Activated CD8-positive, alpha-beta memory T cell treated with anti-CD3 and anti-CD28 coated beads for 36 hours (primary cell): ENCODE results near the gene ANKHD1. TPM values are rescaled to one million over a fixed set of nuclear protein-coding genes. Genes with fewer than 3 reads are reported as not detected.

Source experiments
- CTCF ChIA-PET: fragments of 350-600 bp; sonication (Branson Sonifier 250); formaldehyde crosslinking; loops from one replicate; lab custom pipeline; 2021; ENCODE audit warnings: antibody characterized with exemption; lab: Charles Lee
- POLR2A ChIA-PET: fragments of 350-600 bp; sonication (Branson Sonifier 250); formaldehyde crosslinking; loops from one replicate; lab custom pipeline; 2021; ENCODE audit warnings: antibody characterized with exemption; lab: Charles Lee
- total RNA-seq, 2 experiments: library from RNA; stranded (reverse); gene quantifications; one replicate each; pipeline ENCODE4 v1.2.3, GENCODE V29; 2021

Gene ANKHD1, protein sequence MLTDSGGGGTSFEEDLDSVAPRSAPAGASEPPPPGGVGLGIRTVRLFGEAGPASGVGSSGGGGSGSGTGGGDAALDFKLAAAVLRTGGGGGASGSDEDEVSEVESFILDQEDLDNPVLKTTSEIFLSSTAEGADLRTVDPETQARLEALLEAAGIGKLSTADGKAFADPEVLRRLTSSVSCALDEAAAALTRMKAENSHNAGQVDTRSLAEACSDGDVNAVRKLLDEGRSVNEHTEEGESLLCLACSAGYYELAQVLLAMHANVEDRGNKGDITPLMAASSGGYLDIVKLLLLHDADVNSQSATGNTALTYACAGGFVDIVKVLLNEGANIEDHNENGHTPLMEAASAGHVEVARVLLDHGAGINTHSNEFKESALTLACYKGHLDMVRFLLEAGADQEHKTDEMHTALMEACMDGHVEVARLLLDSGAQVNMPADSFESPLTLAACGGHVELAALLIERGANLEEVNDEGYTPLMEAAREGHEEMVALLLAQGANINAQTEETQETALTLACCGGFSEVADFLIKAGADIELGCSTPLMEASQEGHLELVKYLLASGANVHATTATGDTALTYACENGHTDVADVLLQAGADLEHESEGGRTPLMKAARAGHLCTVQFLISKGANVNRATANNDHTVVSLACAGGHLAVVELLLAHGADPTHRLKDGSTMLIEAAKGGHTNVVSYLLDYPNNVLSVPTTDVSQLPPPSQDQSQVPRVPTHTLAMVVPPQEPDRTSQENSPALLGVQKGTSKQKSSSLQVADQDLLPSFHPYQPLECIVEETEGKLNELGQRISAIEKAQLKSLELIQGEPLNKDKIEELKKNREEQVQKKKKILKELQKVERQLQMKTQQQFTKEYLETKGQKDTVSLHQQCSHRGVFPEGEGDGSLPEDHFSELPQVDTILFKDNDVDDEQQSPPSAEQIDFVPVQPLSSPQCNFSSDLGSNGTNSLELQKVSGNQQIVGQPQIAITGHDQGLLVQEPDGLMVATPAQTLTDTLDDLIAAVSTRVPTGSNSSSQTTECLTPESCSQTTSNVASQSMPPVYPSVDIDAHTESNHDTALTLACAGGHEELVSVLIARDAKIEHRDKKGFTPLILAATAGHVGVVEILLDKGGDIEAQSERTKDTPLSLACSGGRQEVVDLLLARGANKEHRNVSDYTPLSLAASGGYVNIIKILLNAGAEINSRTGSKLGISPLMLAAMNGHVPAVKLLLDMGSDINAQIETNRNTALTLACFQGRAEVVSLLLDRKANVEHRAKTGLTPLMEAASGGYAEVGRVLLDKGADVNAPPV (N-terminal part only)
- 10 to 100 TPM; 90.0 to 92.3 TPM for total RNA-seq

DNA sequence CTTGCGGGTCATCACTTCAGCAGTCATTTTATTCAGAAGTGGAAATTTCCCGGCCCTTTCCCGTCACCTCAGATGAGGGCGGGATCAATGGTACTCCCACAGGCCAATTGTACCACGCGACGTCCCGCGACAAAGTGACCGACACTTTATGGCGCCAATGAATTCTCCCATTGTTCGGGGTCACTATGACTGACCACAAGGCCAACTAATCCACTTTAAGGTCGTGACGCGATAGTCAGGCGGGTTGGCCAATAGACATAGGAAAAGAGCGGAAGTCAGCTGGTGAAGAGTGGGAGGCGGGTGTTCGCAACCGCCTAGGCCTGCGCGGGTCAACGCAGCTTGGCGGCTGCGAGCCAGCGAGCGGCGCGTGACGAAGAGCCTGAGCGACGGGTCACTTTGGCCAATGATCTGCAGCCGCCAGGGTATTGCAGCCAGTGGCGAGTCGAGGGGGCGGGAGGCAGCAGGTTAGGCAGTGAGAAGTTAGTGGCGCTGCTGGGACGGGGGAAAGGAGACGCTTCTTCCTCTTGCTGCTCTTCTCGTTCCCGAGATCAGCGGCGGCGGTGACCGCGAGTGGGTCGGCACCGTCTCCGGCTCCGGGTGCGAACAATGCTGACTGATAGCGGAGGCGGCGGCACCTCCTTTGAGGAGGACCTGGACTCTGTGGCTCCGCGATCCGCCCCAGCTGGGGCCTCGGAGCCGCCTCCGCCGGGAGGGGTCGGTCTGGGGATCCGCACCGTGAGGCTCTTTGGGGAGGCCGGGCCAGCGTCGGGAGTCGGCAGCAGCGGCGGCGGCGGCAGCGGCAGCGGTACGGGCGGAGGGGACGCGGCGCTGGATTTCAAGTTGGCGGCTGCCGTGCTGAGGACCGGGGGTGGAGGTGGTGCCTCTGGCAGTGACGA is at the start of gene ANKHD1:
Gene ANKHD1, plus strand, starts transcription at position 472 of the 896 bp plus-strand sequence. Its CDS starts 135 bp downstream, at position 607.
- POLR2A ChIA-PET = interaction anchor here (0.6 to 1.3 kb wide), 7 partner anchors 13 to 1036 kb away, joined by 3 to 6 read pairs (median 3); partner anchors contain the start of genes HBEGF, IK and NDUFA2

DNA sequence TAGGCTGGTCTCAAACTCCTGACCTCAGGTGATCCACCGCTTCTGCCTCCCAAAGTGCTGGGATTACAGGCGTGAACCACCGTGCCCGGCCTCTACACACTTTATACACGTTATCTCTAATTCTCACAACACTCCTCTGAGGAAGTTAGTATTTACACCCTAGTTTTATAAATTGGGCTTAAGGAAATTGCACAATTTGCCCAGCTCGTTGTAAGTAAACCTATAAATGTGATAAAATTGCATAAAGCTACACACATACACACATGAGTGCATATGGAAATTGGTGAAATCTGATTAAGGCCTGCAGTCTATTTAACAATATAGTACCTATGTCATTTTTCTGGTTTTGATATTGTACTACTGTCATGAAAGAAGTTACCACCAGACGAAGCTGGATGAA is 46.1 kb upstream of the ANKHD1 start:
- ChIA-PET CTCF (interaction anchor here (0.7 to 18.3 kb wide), 3 partner anchors 18 to 111 kb away, joined by 3 to 302 read pairs (median 3); no protein-coding TSS in a partner anchor), POLR2A (interaction anchor here (0.6 kb wide), 1 partner anchor 30 kb away, joined by 3 read pairs; no protein-coding TSS in a partner anchor)

More for the DNA sequence above, at the start of gene ANKHD1:
- CTCF ChIA-PET = interaction anchor here (0.6 to 1.0 kb wide), 2 partner anchors 23 to 835 kb away, joined by 3 to 5 read pairs; no protein-coding TSS in a partner anchor

- POLR2A ChIA-PET = no interaction called here
- CTCF ChIA-PET = interaction anchor here (18.3 kb wide), 1 partner anchor 112 kb away, joined by 302 read pairs; no protein-coding TSS in a partner anchor
Measured at GRCh38 chr5:140356853-140357725, 44.5 kb upstream of the ANKHD1 start.

DNA sequence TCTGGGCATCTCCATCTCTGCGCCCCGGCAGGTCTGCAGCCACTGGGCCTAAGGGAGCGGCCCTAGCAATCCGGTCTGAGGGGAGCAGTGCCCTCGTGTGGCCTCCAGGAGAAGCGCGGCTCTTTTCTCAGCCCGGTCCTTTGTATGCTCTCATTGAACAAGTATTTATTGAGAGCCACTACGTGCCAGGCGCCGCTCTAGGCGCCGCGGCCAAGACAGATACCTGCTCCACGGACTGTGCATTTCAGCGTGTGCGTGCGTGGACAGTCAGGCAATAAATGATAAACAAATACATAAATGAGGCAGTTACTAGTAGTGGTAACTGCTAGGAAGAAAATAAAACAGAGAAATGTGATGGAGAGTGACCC is 43.9 kb upstream of the ANKHD1 start:
- CTCF ChIA-PET = interaction anchor here (1.0 to 2.1 kb wide), 5 partner anchors 15 to 277 kb away, joined by 3 to 12 read pairs (median 7); no protein-coding TSS in a partner anchor
- POLR2A ChIA-PET = no interaction called here

DNA sequence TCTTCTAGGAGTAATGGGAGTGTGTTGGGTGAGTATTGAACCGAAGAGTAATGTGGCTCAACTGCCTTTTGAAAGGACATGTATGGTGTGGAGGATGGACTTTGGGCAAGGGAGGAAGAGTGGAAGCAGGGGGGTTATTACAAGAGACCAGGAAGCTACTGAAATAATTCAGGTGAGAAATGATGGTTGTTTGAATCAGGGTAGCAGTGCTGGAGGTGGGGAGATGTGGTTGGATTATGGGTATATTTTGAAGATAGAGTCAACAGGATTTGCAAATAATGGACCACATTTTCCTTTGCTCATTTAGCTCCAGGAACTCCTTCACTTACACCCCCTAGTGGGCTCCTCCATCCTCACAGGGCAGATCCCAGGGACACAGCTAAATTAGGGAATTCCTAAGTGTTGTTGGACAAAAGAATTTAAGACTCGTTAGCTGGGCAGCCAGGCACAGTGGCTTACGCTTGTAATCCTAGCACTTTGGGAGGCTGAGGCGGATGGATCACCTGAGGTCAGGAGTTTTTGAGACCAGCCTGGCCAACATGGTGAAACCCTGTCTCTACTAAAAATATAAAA is 42.8 kb upstream of the ANKHD1 start:
- CTCF ChIA-PET = interaction anchor here (0.6 to 4.0 kb wide), 14 partner anchors 11 to 507 kb away, joined by 3 to 17 read pairs (median 4); partner anchors contain the start of gene HBEGF

GRCh38 chr5:140360101-140360500 is 41.5 kb upstream of the ANKHD1 start, which contains the start of gene SLC4A9:
TSS of gene SLC4A9 (plus strand) at chr5:140360194. CDS start at chr5:140360237, 43 bp downstream.
- ChIA-PET CTCF (interaction anchor here (0.6 to 4.0 kb wide), 6 partner anchors 8 to 116 kb away, joined by 3 to 17 read pairs (median 4); partner anchors contain the start of gene HBEGF), POLR2A (no interaction called here)

More for the DNA sequence above, 42.8 kb upstream of the ANKHD1 start:
- POLR2A ChIA-PET = interaction anchor here (0.6 kb wide), 1 partner anchor 42 kb away, joined by 4 read pairs; no protein-coding TSS in a partner anchor

- ChIA-PET CTCF (interaction anchor here (0.6 to 4.0 kb wide), 6 partner anchors 9 to 117 kb away, joined by 3 to 17 read pairs (median 4); partner anchors contain the start of gene HBEGF), POLR2A (no interaction called here)
Measured at GRCh38 chr5:140360681-140361479, 40.8 kb upstream of the ANKHD1 start.

DNA sequence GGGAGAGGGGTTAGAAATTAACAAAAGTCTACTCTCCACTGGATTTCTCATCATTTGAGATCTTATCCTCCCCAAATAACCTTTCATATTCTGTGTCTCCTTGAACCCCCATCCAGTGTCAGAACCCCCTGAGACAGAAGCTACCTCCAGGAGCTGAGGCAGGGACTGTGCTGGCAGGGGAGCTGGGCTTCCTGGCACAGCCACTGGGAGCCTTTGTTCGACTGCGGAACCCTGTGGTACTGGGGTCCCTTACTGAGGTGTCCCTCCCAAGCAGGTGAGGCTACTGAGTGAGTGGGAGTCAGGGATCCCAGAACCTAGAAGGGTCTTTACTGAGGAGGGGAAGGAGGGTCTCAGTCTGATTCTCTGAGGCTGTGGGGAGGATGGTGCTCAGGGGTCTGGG is 39.7 kb upstream of the ANKHD1 start:
- ChIA-PET POLR2A (no interaction called here), CTCF (interaction anchor here (3.1 to 4.0 kb wide), 2 partner anchors 9 to 118 kb away, joined by 16 to 17 read pairs; no protein-coding TSS in a partner anchor)

DNA sequence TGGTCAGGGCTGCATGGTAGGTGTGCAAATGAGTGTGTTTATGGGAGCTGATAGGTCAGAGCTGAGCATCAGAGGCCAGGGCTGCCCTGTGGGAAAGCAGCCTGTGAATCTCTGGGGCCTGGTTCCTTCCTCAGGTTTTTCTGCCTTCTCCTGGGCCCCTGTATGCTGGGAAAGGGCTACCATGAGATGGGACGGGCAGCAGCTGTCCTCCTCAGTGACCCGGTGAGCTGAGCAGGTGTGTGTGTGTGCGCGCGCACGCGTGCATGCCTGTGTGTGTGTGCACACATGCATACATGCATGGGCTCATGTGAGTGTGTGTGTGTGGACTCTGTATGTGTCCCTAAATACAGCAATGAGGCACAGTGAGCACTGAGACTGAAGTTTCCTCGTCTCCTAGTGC is 39.3 kb upstream of the ANKHD1 start:
- ChIA-PET CTCF (interaction anchor here (3.1 kb wide), 1 partner anchor 9 kb away, joined by 16 read pairs; no protein-coding TSS in a partner anchor), POLR2A (no interaction called here)

DNA sequence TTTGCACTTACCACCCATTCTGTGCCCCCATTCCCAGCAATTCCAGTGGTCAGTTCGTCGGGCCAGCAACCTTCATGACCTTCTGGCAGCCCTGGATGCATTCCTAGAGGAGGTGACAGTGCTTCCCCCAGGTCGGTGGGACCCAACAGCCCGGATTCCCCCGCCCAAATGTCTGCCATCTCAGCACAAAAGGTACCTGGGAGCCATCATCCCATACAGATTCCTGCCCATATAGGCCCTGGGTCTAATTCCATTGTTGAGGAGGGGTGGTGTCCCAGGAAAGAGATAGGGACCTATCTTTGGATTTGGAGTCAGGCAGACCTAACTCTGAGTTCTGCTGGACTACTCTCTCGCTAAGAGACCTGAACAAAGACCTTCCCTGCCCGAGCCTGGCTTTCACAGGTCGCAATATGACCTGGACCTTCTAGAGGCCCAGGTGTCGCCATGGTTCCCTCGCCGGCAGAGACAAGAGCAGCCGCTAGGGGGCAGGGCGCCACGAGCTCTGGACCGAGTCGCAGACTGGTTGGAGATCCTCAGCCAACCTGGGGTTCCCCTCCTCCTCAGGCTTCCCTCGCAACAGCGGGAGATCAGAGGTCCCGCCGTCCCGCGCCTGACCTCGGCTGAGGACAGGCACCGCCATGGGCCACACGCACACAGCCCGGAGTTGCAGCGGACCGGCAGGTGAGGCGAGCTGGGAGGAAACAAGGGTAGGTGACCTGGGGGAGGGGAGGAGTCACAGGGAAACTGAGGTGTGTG is 38.6 kb upstream of the ANKHD1 start:
- ChIA-PET POLR2A (no interaction called here), CTCF (interaction anchor here (0.6 to 3.1 kb wide), 12 partner anchors 10 to 347 kb away, joined by 3 to 16 read pairs (median 3); no protein-coding TSS in a partner anchor)

DNA sequence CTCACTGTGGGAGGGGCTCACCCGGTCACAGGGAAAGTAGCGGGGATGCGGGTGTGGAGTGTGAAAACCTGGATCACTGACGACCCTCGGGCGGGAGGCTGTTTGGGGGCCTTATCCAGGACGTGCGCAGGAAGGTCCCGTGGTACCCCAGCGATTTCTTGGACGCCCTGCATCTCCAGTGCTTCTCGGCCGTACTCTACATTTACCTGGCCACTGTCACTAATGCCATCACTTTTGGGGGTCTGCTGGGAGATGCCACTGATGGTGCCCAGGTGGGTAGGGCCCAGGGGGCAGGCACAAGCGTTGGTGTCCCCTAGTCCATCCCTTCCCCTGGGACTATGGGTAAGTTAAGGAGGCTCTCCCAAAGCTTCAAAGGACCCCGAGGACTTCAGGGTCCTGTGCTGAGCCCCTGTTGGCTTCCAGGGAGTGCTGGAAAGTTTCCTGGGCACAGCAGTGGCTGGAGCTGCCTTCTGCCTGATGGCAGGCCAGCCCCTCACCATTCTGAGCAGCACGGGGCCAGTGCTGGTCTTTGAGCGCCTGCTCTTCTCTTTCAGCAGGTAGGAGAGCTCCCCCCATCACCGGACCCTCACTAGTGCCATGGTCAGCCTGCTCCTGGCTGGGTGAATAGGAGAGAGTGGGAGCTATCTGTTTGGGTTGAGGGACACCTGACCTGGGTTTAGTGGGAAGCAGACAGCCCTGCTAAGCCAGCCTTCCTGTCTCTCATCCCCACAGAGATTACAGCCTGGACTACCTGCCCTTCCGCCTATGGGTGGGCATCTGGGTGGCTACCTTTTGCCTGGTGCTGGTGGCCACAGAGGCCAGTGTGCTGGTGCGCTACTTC is 37.8 kb upstream of the ANKHD1 start:
- ChIA-PET CTCF (interaction anchor here (0.6 to 3.1 kb wide), 13 partner anchors 11 to 346 kb away, joined by 3 to 16 read pairs (median 3); no protein-coding TSS in a partner anchor), POLR2A (no interaction called here)

GRCh38 chr5:140364472-140364765 is 37.2 kb upstream of the ANKHD1 start:
- CTCF ChIA-PET = interaction anchor here (0.8 to 3.1 kb wide), 6 partner anchors 11 to 271 kb away, joined by 3 to 16 read pairs (median 4); no protein-coding TSS in a partner anchor
- POLR2A ChIA-PET = no interaction called here

DNA sequence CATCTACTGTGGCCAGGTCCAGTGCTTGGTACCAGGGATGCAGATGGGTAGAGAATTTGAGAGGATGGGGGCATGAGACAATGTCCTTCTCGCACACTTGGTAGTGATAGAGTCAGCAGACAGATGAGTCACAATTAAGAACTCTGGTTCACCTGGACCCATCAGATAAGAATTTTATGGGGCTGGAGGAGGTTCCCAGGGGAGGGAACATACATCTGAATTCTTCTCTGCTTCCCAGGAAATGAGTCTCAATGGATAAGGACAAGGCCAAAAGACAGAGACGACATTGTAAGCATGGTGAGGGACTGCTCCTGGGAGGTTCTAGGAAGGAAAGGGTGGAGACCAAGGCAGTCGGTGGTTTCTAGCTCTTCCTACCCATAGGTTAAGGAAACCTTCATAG is 36.4 kb upstream of the ANKHD1 start:
- CTCF ChIA-PET = interaction anchor here (1.0 to 1.3 kb wide), 2 partner anchors 9 to 13 kb away, joined by 3 to 5 read pairs; no protein-coding TSS in a partner anchor

More for the DNA sequence above, 36.4 kb upstream of the ANKHD1 start:
- POLR2A ChIA-PET = no interaction called here
